ENCODE measurements around the gene ENTR1.

- no peak for TF ChIP-seq CTCF (IDR thresholded peaks at IDR 0.05)
- TF ChIP-seq EP300 (IDR thresholded peaks at IDR 0.05), result no peak
- no peak for TF ChIP-seq POLR2AphosphoS5 (IDR thresholded peaks at IDR 0.05)
- no peak for TF ChIP-seq POLR2A (IDR thresholded peaks at IDR 0.05)
These were observed 31.0 kb downstream of the ENTR1 start for GRCh38 chr9:136379401-136379800.
